ENCODE data around the gene SMG6.

DNA sequence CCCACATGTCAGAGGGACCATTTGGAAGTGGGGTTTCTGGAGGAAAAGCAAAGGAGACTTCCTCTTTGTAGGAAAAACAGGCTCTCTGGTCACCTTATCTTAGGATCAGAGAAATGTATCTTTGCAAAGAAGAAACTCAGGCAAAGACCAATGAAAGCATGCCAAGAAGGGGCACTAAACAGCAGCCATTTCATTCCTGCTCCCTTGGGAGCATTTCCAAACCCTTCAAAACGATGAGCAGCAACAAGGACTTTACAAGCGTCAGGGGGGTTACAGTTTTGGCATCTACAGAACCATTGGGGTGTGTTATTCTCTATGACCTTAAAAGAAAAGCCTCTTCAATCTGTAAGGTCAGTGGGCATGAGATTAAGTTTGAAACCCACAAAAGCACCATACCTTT lies 122.8 kb downstream of the SMG6 start:
- TF ChIP-seq POLR2A (IDR thresholded peaks at IDR 0.05): no peak
- TF ChIP-seq CTCF (IDR thresholded peaks at IDR 0.05): no peak
